Activated B cell treated with CpG ODN at 0.5 μM for 24 hours (primary cell): ENCODE results near the gene TFDP2. TPM values are rescaled to one million over a fixed set of nuclear protein-coding genes. Genes with fewer than 3 reads are reported as not detected.

Experiments used
- ATAC-seq: fragments of 200-7000 bp; cut with Tn5 transposase; one replicate; pipeline ENCODE4 v1.10.0; 2021; ENCODE audit warnings: low read depth, mild to moderate bottlenecking, moderate library complexity
- CTCF ChIA-PET: fragments of 350-600 bp; sonication (Branson Sonifier 250); formaldehyde crosslinking; loops from one replicate; lab custom pipeline; 2021; ENCODE audit warnings: antibody characterized with exemption; lab: Charles Lee
- POLR2A ChIA-PET: fragments of 350-600 bp; sonication (Branson Sonifier 250); formaldehyde crosslinking; loops from one replicate; lab custom pipeline; 2021; ENCODE audit warnings: antibody characterized with exemption; lab: Charles Lee
- DNase-seq: peaks from one replicate; pipeline ENCODE4 v3.0.0; 2022
- H3K27ac Mint-ChIP-seq: one replicate; pipeline ENCODE4 v1.8.0; 2020; ENCODE audit warnings: mixed read lengths
- H3K27me3 Mint-ChIP-seq: one replicate; pipeline ENCODE4 v1.8.0; 2021; ENCODE audit warnings: mixed read lengths
- H3K36me3 Mint-ChIP-seq: one replicate; pipeline ENCODE4 v1.8.0; 2021; ENCODE audit warnings: low read depth, mixed read lengths
- H3K4me1 Mint-ChIP-seq: one replicate; pipeline ENCODE4 v1.8.0; 2021; ENCODE audit warnings: mixed read lengths
- H3K4me3 Mint-ChIP-seq: one replicate; pipeline ENCODE4 v1.8.0; 2020; ENCODE audit warnings: mild to moderate bottlenecking, mixed read lengths
- H3K9me3 Mint-ChIP-seq: one replicate; pipeline ENCODE4 v1.8.0; 2020; ENCODE audit warnings: mixed read lengths
- CTCF ChIP-seq: fragments of 200-600 bp; IDR thresholded peaks from one replicate; pipeline ENCODE4 v1.8.0; 2022; ENCODE audit warnings: antibody characterized with exemption, mild to moderate bottlenecking
- intact Hi-C: fragments of 100-400 bp; cut with micrococcal nuclease; formaldehyde crosslinking; loops from one replicate; pipeline ENCODE4 v1.15.1; 2024
- total RNA-seq: library from RNA; stranded (reverse); gene quantifications from 2 replicates; pipeline ENCODE4 v1.2.3, GENCODE V29; 2022

TFDP2 gene
- total RNA-seq, 1 donor from 2014 or later = 23.1 TPM

- H3K27ac Mint-ChIP-seq = no peak overlapping the region
- ATAC-seq (no peak), DNase-seq (no peak)
- TF ChIP-seq CTCF = no peak
- ChIA-PET POLR2A (no interaction called here), CTCF (no interaction called here)
- H3K27me3 Mint-ChIP-seq = no peaks in the 10 kb centered on the region
- H3K9me3 Mint-ChIP-seq = no peaks in the 10 kb centered on the region
- no peaks in the 10 kb centered on the region for H3K36me3 Mint-ChIP-seq
- intact Hi-C loops = no loop called here
- H3K4me1 Mint-ChIP-seq = no peaks in the 10 kb centered on the region
- no peak overlapping the region for H3K4me3 Mint-ChIP-seq
Measured at GRCh38 chr3:141940194-141940776, 209.1 kb downstream of the TFDP2 start.

- no peaks in the 10 kb centered on the region for H3K36me3 Mint-ChIP-seq
Measured at GRCh38 chr3:141939759-141940158, 209.6 kb downstream of the TFDP2 start.

GRCh38 chr3:141938011-141938500 is 211.3 kb downstream of the TFDP2 start:
- Mint-ChIP-seq H3K36me3 (no peaks in the 10 kb centered on the region), H3K4me3 (no peak overlapping the region), H3K9me3 (no peaks in the 10 kb centered on the region), H3K27me3 (no peaks in the 10 kb centered on the region), H3K27ac (no peak overlapping the region), H3K4me1 (no peaks in the 10 kb centered on the region)
- ATAC-seq (no peak), DNase-seq (no peak)
- CTCF ChIA-PET = no interaction called here
- no peak for TF ChIP-seq CTCF
- POLR2A ChIA-PET = no interaction called here
- intact Hi-C loops = no loop called here

More at GRCh38 chr3:141939759-141940158, 209.6 kb downstream of the TFDP2 start:
- no peaks in the 10 kb centered on the region for H3K27me3 Mint-ChIP-seq
- H3K9me3 Mint-ChIP-seq = no peaks in the 10 kb centered on the region
- no peak overlapping the region for H3K27ac Mint-ChIP-seq
- ATAC-seq (no peak), DNase-seq (no peak)
- no peak overlapping the region for H3K4me3 Mint-ChIP-seq
- TF ChIP-seq CTCF = no peak
- ChIA-PET CTCF (no interaction called here), POLR2A (no interaction called here)
- H3K4me1 Mint-ChIP-seq = no peaks in the 10 kb centered on the region
- intact Hi-C loops = no loop called here

GRCh38 chr3:141934354-141934753 is 215.0 kb downstream of the TFDP2 start:
- H3K36me3 Mint-ChIP-seq = no peaks in the 10 kb centered on the region
- H3K4me3 Mint-ChIP-seq = no peak overlapping the region
- intact Hi-C loops = no loop called here
- ChIA-PET POLR2A (no interaction called here), CTCF (no interaction called here)
- TF ChIP-seq CTCF = no peak
- DNase-seq = no peak
- H3K27ac Mint-ChIP-seq = no peak overlapping the region
- no peaks in the 10 kb centered on the region for H3K4me1 Mint-ChIP-seq
- ATAC-seq = no peak
- H3K27me3 Mint-ChIP-seq = no peaks in the 10 kb centered on the region
- no peaks in the 10 kb centered on the region for H3K9me3 Mint-ChIP-seq

DNA sequence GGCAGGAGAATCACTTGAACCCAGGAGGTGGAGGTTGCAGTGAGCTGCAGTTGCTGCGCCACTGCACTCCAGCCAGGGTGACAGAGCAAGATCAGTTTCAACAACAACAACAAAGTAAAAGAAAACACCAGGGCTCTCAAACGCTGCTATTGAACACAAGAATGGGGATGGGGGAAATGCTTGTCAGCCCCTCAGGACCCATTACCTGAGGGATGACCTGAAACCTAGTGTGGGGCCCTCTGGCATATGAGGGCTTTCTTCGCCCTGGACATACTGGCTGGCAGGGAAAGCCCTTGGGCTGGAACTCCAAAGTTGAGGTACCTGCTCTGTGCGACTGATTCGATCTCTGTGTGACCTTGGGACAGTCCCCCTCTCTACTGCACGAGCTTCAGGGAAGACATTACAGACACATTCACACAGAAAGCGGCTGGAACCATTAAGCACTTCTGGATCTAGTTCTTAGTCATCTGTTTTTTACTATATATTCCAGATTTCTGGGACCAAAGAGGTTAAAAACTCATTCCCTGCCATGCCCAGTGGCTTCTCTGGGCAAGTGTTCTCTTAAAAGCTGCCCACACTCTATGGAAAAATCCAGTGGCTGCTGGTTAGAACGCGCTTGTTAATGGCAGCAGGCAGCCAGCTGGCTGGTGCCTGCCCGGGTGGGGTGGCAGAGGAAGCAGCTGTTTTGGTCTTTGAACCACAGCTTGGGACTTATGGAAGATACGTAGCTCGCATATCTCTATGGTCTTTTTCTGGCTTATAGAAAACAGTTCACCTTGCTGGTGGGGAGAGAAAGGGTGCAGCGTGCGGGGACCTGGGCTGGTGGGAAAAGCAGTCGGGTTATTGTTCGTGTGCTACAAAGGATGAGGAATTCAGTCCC is 215.7 kb downstream of the TFDP2 start:
- Mint-ChIP-seq H3K27ac (no peak overlapping the region), H3K4me3 (no peak overlapping the region), H3K9me3 (no peaks in the 10 kb centered on the region), H3K27me3 (no peaks in the 10 kb centered on the region), H3K4me1 (no peaks in the 10 kb centered on the region), H3K36me3 (no peaks in the 10 kb centered on the region)
- intact Hi-C loops = no loop called here
- TF ChIP-seq CTCF = no peak
- POLR2A ChIA-PET = no interaction called here
- DNase-seq (no peak), ATAC-seq (no peak)
- CTCF ChIA-PET = no interaction called here
